Kasumi-1 (cell line): Measurements from ENCODE around the gene CDC42SE1.

Experiments
- DNase-seq, 2 experiments: peaks; one replicate each; lab custom pipeline; 2025; lab: John Stamatoyannopoulos, UW

CDC42SE1 gene

GRCh38 chr1:151008244-151009205, 50.9 kb downstream of the CDC42SE1 start, which contains the start of gene PRUNE1:
PRUNE1 (plus strand) TSS chr1:151008449; CDS start chr1:151008633, 184 bp downstream.
- peak; percentile 90 to 94 for DNase-seq

DNA sequence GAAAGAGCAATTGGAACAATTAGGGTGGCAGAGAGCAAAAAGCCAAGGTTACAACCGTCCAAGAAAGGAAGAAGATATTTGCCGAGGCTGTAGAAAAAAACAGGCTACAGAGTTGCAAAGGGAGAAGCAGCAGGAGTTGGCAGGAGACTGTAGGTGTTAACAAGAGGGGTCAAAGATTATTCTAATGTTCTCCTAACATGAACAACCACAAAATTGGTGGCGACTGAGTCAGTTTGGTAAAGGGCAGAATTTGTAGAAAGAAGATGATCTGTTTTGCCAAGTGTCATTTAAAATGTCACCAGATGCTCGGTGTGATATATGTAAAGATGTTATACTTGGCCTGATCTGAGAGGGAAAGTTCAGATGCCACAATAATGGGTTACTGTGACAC, 51.6 kb downstream of the CDC42SE1 start:
- no peak for DNase-seq

GRCh38 chr1:151006327-151007052, 52.9 kb downstream of the CDC42SE1 start, which contains the start of gene MINDY1:
MINDY1 (minus strand) TSS chr1:151006902; CDS start chr1:151002617, 4,285 bp downstream.
- peak; percentile 95 to 96 for DNase-seq

- DNase-seq, result no peak
These were observed 53.6 kb downstream of the CDC42SE1 start for GRCh38 chr1:151005729-151006319.

DNA sequence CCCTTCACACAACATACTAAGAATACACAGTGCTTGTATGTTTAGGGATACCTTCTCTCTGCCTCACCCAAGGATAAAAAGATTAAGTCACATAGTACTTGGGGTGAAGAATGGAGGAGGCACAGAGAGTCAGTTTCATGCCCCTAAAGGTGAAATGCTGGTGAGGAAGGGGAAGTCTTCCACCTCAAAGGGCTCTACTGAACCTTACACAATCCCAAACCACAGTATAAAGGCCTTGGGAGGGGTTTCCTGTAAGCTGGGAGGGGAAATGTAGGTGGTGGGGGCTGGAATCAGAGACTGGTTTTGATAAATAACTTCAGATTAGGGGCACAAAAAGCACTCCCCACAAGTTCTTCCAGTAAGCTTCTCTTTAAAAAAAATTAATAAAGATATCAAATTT, 56.2 kb downstream of the CDC42SE1 start:
- DNase-seq, result peak; percentile 41 to 48

- no peak for DNase-seq
These were observed 56.8 kb downstream of the CDC42SE1 start for GRCh38 chr1:151002611-151003010.

DNA sequence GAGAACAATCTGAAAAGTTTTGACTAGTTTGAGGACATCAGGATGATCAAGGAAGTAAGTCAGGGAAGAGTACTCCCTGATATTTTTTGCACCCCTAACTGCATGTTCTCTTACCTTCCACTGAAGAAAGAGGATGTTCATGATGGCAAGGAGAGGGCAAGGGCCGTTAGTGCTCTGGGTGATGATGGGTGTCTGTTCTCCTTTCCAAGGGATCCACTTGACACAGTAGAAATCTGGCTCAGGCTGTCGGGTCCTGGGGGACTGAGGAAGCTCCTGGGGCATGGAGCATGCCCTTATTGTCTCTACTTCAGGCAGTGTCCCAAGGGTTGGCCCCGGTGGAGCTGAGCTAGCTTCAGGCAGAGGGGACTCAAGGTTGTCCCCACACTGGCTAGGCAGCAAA, 57.4 kb downstream of the CDC42SE1 start:
- DNase-seq, result peak; percentile 26 to 28

DNA sequence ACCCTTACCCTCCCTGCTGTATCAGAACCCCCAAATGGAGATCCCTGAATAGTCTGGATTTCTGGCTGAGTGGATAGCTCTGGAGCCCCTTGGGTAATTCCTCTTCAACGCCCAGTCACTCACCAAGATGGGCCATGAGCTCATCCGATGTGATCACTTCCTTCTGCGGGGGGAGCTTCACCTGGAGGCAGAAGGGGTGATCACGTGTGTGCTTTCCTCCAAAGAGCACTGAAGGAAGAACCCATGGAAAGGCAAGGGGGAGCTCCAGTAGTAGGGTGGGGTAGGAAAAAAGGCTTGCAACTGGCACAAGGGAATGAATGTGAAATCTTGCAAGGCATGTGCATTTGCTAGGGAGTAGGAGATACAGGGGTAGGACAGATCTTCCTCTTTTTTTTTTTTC, 57.8 kb downstream of the CDC42SE1 start:
- no peak for DNase-seq
